HEK293T (cell line): ENCODE results near the gene TTLL1.
"Not testable (repeated sequence)": the region's sequence is repeated elsewhere in the genome, so short reads cannot be mapped to it uniquely, and the experiment has no call there.

Experiments used
- ELF4 ChIP-seq: fragments of 450-650 bp; IDR thresholded peaks from 2 replicates; pipeline ENCODE4 v1.6.1; 2017; ENCODE audit warnings: antibody characterized with exemption
- FOXA1 ChIP-seq: fragments of 450-650 bp; IDR thresholded peaks from 2 replicates; pipeline ENCODE4 v1.6.1; 2016; ENCODE audit warnings: mild to moderate bottlenecking
- FOXK2 ChIP-seq: fragments of 450-650 bp; IDR thresholded peaks from 2 replicates; pipeline ENCODE4 v1.6.1; 2016; ENCODE audit warnings: mild to moderate bottlenecking
- LEF1 ChIP-seq: fragments of 450-650 bp; IDR thresholded peaks from 2 replicates; pipeline ENCODE4 v1.6.1; 2017; ENCODE audit warnings: mild to moderate bottlenecking, borderline replicate concordance
- NFRKB ChIP-seq: fragments of 450-650 bp; IDR thresholded peaks from 2 replicates; pipeline ENCODE4 v1.6.1; 2016; ENCODE audit warnings: mild to moderate bottlenecking, moderate library complexity
- SP1 ChIP-seq: fragments of 450-650 bp; IDR thresholded peaks from 2 replicates; pipeline ENCODE4 v1.6.1; 2017
- SUZ12 ChIP-seq: fragments of 450-650 bp; IDR thresholded peaks from 2 replicates; pipeline ENCODE4 v1.6.1; 2016; ENCODE audit warnings: mild to moderate bottlenecking
- TARDBP ChIP-seq: fragments of 450-650 bp; IDR thresholded peaks from 2 replicates; pipeline ENCODE4 v1.6.1; 2016

- not testable (repeated sequence) for TF ChIP-seq SP1, SUZ12, TARDBP, LEF1, FOXA1, NFRKB, FOXK2, ELF4
Observed at GRCh38 chr22:42995654-42996053, 93.5 kb downstream of the TTLL1 start.
